ENCODE results near the gene STOX2. TPM values are rescaled to one million over a fixed set of nuclear protein-coding genes. Genes with fewer than 3 reads are reported as not detected.

STOX2 gene
- total and polyA plus RNA-seq, 2 of the 13 experiments (the other 11 are each of a cell fraction or from before 2014, with no cell fraction given) = 0.01 to 0.15 TPM

DNA sequence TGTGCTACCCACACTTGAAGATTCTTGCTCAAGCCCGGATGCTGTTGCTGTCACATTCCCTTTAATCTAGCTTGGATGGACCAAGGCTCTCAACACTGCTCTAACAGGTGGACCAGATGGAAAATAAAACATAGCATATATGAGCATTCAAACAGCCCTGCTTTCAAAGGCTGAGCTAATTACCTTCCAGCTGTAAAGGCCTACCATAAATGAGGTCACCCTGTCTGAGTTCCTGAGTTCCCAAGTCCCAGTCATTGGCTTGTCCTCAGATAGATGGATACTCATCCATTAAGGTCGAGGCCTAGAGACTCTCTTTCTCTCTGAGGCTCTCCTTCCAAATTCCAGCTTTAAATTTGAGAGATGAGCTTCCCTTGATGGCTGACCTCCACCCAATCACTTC, 147.5 kb downstream of the STOX2 start (continued):
- TF ChIP-seq, protein P1, sequence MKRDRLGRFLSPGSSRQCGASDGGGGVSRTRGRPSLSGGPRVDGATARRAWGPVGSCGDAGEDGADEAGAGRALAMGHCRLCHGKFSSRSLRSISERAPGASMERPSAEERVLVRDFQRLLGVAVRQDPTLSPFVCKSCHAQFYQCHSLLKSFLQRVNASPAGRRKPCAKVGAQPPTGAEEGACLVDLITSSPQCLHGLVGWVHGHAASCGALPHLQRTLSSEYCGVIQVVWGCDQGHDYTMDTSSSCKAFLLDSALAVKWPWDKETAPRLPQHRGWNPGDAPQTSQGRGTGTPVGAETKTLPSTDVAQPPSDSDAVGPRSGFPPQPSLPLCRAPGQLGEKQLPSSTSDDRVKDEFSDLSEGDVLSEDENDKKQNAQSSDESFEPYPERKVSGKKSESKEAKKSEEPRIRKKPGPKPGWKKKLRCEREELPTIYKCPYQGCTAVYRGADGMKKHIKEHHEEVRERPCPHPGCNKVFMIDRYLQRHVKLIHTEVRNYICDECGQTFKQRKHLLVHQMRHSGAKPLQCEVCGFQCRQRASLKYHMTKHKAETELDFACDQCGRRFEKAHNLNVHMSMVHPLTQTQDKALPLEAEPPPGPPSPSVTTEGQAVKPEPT (CRISPR knock-in tag; IDR thresholded peaks at IDR 0.05; ENCODE audit: low read depth) = no peak
- TF ChIP-seq MAFK (conservative IDR thresholded peaks at IDR 0.05 in 1 of 2, IDR thresholded peaks at IDR 0.05 in 1 of 2; ENCODE audit: low read length in 2 of 2) = no peak
- no peak for TF ChIP-seq ZNF3 (CRISPR knock-in tag; IDR thresholded peaks at IDR 0.05)
- no peak for TF ChIP-seq HMG20B (CRISPR knock-in tag; conservative IDR thresholded peaks at IDR 0.05)
- TF ChIP-seq PTBP1 (IDR thresholded peaks at IDR 0.05; ENCODE audit: low read depth, low read length, poor library complexity, severe bottlenecking) = no peak
- no peak for TF ChIP-seq ZNF484 (CRISPR knock-in tag; IDR thresholded peaks at IDR 0.05; ENCODE audit: borderline replicate concordance, low read depth)
- TF ChIP-seq SAFB2 (CRISPR knock-in tag; IDR thresholded peaks at IDR 0.05; ENCODE audit: borderline replicate concordance, low read depth) = no peak
- no peak for TF ChIP-seq RFXANK (CRISPR knock-in tag; IDR thresholded peaks at IDR 0.05)
- TF ChIP-seq MAFG (CRISPR knock-in tag; IDR thresholded peaks at IDR 0.05) = no peak
- TF ChIP-seq RBM22 (optimal IDR thresholded peaks at IDR 0.05; ENCODE audit: low read length) = no peak
- no peak for TF ChIP-seq SRSF9 (IDR thresholded peaks at IDR 0.05; ENCODE audit: borderline replicate concordance, insufficient read depth, low read depth, low read length, poor library complexity, severe bottlenecking)

DNA sequence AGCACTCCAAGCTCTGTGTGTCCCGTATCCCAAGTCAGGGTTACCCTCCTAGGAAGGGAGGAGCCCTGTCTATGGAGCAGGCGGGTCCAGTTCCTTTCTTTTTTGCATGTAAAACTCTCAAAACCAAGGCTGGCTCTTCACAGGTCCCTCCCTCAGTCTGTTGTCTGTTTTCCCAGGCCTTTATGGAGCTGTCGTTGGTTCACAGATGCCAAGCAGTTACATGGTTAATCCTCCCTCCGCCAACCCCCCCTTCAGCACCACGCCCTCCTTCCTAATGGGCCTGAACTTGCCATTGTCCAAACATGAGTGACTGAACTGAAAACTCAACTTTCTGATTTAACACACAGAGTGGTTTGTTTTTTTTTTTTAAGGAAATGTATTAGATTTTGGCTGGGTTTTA, 148.3 kb downstream of the STOX2 start:
- no peak overlapping the region for H3K27ac ChIP-seq (ENCODE audit: extremely low read length, insufficient read depth, low read length)
- no TSS peak for BruUV-seq (replicated peaks)
- CTCF ChIA-PET (ENCODE audit: low intra/inter-chr PET ratio, low total read pairs) = no interaction called here
- TF ChIP-seq SIN3B (IDR thresholded peaks at IDR 0.05; ENCODE audit: low read length) (no peak), MXD4 (CRISPR knock-in tag; IDR thresholded peaks at IDR 0.05) (no peak), STAG1 (CRISPR knock-in tag; IDR thresholded peaks at IDR 0.05) (no peak), PHF8 (CRISPR knock-in tag; IDR thresholded peaks at IDR 0.05) (no peak), ZFP62 (CRISPR knock-in tag; IDR thresholded peaks at IDR 0.05) (no peak)
- TF ChIP-seq, protein P2, sequence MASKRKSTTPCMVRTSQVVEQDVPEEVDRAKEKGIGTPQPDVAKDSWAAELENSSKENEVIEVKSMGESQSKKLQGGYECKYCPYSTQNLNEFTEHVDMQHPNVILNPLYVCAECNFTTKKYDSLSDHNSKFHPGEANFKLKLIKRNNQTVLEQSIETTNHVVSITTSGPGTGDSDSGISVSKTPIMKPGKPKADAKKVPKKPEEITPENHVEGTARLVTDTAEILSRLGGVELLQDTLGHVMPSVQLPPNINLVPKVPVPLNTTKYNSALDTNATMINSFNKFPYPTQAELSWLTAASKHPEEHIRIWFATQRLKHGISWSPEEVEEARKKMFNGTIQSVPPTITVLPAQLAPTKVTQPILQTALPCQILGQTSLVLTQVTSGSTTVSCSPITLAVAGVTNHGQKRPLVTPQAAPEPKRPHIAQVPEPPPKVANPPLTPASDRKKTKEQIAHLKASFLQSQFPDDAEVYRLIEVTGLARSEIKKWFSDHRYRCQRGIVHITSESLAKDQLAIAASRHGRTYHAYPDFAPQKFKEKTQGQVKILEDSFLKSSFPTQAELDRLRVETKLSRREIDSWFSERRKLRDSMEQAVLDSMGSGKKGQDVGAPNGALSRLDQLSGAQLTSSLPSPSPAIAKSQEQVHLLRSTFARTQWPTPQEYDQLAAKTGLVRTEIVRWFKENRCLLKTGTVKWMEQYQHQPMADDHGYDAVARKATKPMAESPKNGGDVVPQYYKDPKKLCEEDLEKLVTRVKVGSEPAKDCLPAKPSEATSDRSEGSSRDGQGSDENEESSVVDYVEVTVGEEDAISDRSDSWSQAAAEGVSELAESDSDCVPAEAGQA (IDR thresholded peaks at IDR 0.05; ENCODE audit: low read depth) = no peak
- TF ChIP-seq, protein P2 (CRISPR knock-in tag; IDR thresholded peaks at IDR 0.05; ENCODE audit: borderline replicate concordance) = no peak

More for the DNA sequence above, 148.3 kb downstream of the STOX2 start:
- FAIRE-seq = no peak
- DNase-seq (ENCODE audit: low spot score) = no peak
- no peaks in the 10 kb centered on the region for H3K4me1 ChIP-seq (ENCODE audit: insufficient read depth, low read length)
- no peaks in the 10 kb centered on the region for H3K36me3 ChIP-seq (replicated peaks in 1 of 2; ENCODE audit: control insufficient read depth in 1 of 2, insufficient read depth in 2 of 2, low read length in 2 of 2)
- no peaks in the 10 kb centered on the region; a peak in 1 of 5 replicates for H3K27me3 ChIP-seq (ENCODE audit: control insufficient read depth in 1 of 2, insufficient read depth in 2 of 2, low read length in 2 of 2)
- 35% methylated on average over 5 of the region's 5 CpGs for WGBS (ENCODE audit: low lambda C conversion rate)
- H3K79me2 ChIP-seq (ENCODE audit: insufficient read depth, low read length) = no peaks in the 10 kb centered on the region
- POLR2A ChIA-PET = no interaction called here
- H3K9me3 ChIP-seq (ENCODE audit: low read length) = no peaks in the 10 kb centered on the region
- intact Hi-C loops (cut with micrococcal nuclease; ENCODE audit: unreplicated experiment) = no loop called here
- H4K20me1 ChIP-seq (ENCODE audit: insufficient read depth, low read length) = no peaks in the 10 kb centered on the region
- no peak overlapping the region for H3K4me2 ChIP-seq (ENCODE audit: low read depth, low read length)
- ATAC-seq = no peak
- no peak overlapping the region for H2AFZ ChIP-seq (ENCODE audit: low read length)
- H3K4me3 ChIP-seq (replicated peaks in 1 of 3; ENCODE audit: insufficient read depth in 1 of 3, low read depth in 2 of 3, low read length in 3 of 3) = no peak overlapping the region
- in situ Hi-C loops (cut with HindIII; ENCODE audit: extremely low pct_ligation_motif_present, low pct_unique_long_range_greater_than_20kb) = no loop called here
- H3K9ac ChIP-seq (ENCODE audit: insufficient read depth, low read depth, low read length) = no peak overlapping the region
